Type B pancreatic cell (in vitro differentiated cells): ENCODE results near the gene PRKCE. TPM values are rescaled to one million over a fixed set of nuclear protein-coding genes. Genes with fewer than 3 reads are reported as not detected.

Source experiments
- DNase-seq: peaks from one replicate; pipeline ENCODE4 v3.0.0; 2021; ENCODE audit warnings: mixed read lengths; ENCODE audit not compliant: unreplicated experiment; ENCODE audit errors: extremely low spot score
- H3K27ac Mint-ChIP-seq: 2 replicates; pipeline ENCODE4 v1.8.0; 2021; ENCODE audit warnings: mild to moderate bottlenecking, mixed read lengths
- H3K27me3 Mint-ChIP-seq: 2 replicates; pipeline ENCODE4 v1.8.0; 2021; ENCODE audit warnings: mixed read lengths
- H3K36me3 Mint-ChIP-seq: 2 replicates; pipeline ENCODE4 v1.8.0; 2021; ENCODE audit warnings: mixed read lengths
- H3K4me1 Mint-ChIP-seq: one replicate; pipeline ENCODE4 v1.8.0; 2021; ENCODE audit warnings: mixed read lengths; ENCODE audit not compliant: unreplicated experiment
- H3K4me3 Mint-ChIP-seq: 2 replicates; pipeline ENCODE4 v1.8.0; 2021; ENCODE audit warnings: mild to moderate bottlenecking, mixed read lengths
- H3K9me3 Mint-ChIP-seq: 2 replicates; pipeline ENCODE4 v1.8.0; 2021; ENCODE audit warnings: mixed read lengths
- CTCF ChIP-seq: fragments of 200-600 bp; sonication (generic); conservative IDR thresholded peaks from 2 replicates; pipeline ENCODE4 v1.5.0; 2021; ENCODE audit warnings: antibody characterized with exemption, mild to moderate bottlenecking
- total RNA-seq: library from RNA; stranded (reverse); gene quantifications from 2 replicates; pipeline ENCODE4 v1.2.1, GENCODE V29; 2021; ENCODE audit warnings: low replicate concordance

PRKCE gene
- total RNA-seq, 1 donor from 2014 or later: 21.2 TPM

- no peak for DNase-seq
- Mint-ChIP-seq H3K36me3 (peaks cover 16% of the 10 kb centered on the region), H3K4me3 (no peak overlapping the region), H3K4me1 (peaks cover 8% of the 10 kb centered on the region), H3K9me3 (peaks cover 8% of the 10 kb centered on the region), H3K27me3 (no peaks in the 10 kb centered on the region), H3K27ac (no peak overlapping the region)
- TF ChIP-seq CTCF: no peak
These were observed 351.5 kb downstream of the PRKCE start for GRCh38 chr2:46002947-46003346.

- H3K9me3 Mint-ChIP-seq: peaks cover 4% of the 10 kb centered on the region
- peaks cover 8% of the 10 kb centered on the region for H3K4me1 Mint-ChIP-seq
- no peak overlapping the region for H3K27ac Mint-ChIP-seq
- DNase-seq: no peak
- no peaks in the 10 kb centered on the region for H3K27me3 Mint-ChIP-seq
- no peak for TF ChIP-seq CTCF
- H3K36me3 Mint-ChIP-seq: peaks cover 16% of the 10 kb centered on the region
- H3K4me3 Mint-ChIP-seq: no peak overlapping the region
These were observed 352.5 kb downstream of the PRKCE start for GRCh38 chr2:46003903-46004473.

GRCh38 chr2:46006473-46007025 is 355.1 kb downstream of the PRKCE start:
- Mint-ChIP-seq H3K4me1 (peaks cover 8% of the 10 kb centered on the region), H3K4me3 (no peak overlapping the region), H3K27me3 (no peaks in the 10 kb centered on the region), H3K27ac (peak overlapping the region; percentile 40), H3K36me3 (peaks cover 20% of the 10 kb centered on the region), H3K9me3 (peaks cover 4% of the 10 kb centered on the region)
- no peak for DNase-seq
- TF ChIP-seq CTCF: no peak

GRCh38 chr2:46007412-46007811 is 355.9 kb downstream of the PRKCE start:
- Mint-ChIP-seq H3K9me3 (no peaks in the 10 kb centered on the region), H3K27me3 (no peaks in the 10 kb centered on the region), H3K36me3 (peaks cover 19% of the 10 kb centered on the region), H3K27ac (no peak overlapping the region), H3K4me3 (no peak overlapping the region), H3K4me1 (peaks cover 2% of the 10 kb centered on the region)
- TF ChIP-seq CTCF: no peak
- no peak for DNase-seq

GRCh38 chr2:46008091-46008870 is 356.8 kb downstream of the PRKCE start:
- no peak overlapping the region for H3K4me3 Mint-ChIP-seq
- H3K27ac Mint-ChIP-seq: no peak overlapping the region
- no peaks in the 10 kb centered on the region for H3K4me1 Mint-ChIP-seq
- H3K27me3 Mint-ChIP-seq: no peaks in the 10 kb centered on the region
- H3K9me3 Mint-ChIP-seq: no peaks in the 10 kb centered on the region
- peaks cover 23% of the 10 kb centered on the region for H3K36me3 Mint-ChIP-seq
- DNase-seq: no peak
- TF ChIP-seq CTCF: no peak
